Measurements from ENCODE around the gene ABHD16A.

Gene ABHD16A

GRCh38 chr6:31676322-31676903, 26.7 kb downstream of the ABHD16A start:
- DNase-seq (ENCODE audit: low read depth) = no peak
- TF ChIP-seq MAX (IDR thresholded peaks at IDR 0.05; ENCODE audit: low read depth, low read length) = no peak
- no peak for TF ChIP-seq POLR2A (IDR thresholded peaks at IDR 0.05; ENCODE audit: extremely low read depth, insufficient read length)
- TF ChIP-seq, protein P1, sequence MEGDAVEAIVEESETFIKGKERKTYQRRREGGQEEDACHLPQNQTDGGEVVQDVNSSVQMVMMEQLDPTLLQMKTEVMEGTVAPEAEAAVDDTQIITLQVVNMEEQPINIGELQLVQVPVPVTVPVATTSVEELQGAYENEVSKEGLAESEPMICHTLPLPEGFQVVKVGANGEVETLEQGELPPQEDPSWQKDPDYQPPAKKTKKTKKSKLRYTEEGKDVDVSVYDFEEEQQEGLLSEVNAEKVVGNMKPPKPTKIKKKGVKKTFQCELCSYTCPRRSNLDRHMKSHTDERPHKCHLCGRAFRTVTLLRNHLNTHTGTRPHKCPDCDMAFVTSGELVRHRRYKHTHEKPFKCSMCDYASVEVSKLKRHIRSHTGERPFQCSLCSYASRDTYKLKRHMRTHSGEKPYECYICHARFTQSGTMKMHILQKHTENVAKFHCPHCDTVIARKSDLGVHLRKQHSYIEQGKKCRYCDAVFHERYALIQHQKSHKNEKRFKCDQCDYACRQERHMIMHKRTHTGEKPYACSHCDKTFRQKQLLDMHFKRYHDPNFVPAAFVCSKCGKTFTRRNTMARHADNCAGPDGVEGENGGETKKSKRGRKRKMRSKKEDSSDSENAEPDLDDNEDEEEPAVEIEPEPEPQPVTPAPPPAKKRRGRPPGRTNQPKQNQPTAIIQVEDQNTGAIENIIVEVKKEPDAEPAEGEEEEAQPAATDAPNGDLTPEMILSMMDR (IDR thresholded peaks at IDR 0.05; ENCODE audit: low read depth, low read length) = no peak
- TF ChIP-seq MYC (IDR thresholded peaks at IDR 0.05; ENCODE audit: low read depth, low read length) = no peak
- no peak overlapping the region for H3K4me3 ChIP-seq (ENCODE audit: low read depth, low read length)

DNA sequence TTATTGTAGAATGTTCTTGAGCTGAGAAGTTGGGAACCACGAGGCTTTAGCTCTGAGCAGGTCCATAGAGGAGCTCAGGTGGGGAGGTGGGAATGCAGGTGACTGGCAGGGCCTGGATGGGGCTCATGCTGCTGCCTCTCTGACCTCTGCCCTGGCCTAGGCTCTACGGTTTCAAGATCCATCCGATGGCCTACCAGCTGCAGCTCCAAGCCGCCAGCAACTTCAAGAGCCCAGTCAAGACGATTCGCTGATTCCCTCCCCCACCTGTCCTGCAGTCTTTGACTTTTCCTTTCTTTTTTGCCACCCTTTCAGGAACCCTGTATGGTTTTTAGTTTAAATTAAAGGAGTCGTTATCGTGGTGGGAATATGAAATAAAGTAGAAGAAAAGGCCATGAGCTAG, 33.4 kb downstream of the ABHD16A start, which contains the start of gene LY6G5B:
LY6G5B (plus strand) TSS at position 301 of the 400 bp plus-strand sequence. CDS start 975 bp downstream, outside the sequence.
- H3K4me3 ChIP-seq (ENCODE audit: low read depth, low read length) = no peak within 1 kb of the TSS
- DNase-seq (ENCODE audit: low read depth) = no peak
- no peak for TF ChIP-seq POLR2A (IDR thresholded peaks at IDR 0.05; ENCODE audit: extremely low read depth, insufficient read length)
- no peak for TF ChIP-seq MYC (IDR thresholded peaks at IDR 0.05; ENCODE audit: low read depth, low read length)
- TF ChIP-seq, protein P1 (IDR thresholded peaks at IDR 0.05; ENCODE audit: low read depth, low read length) = no peak
- TF ChIP-seq MAX (IDR thresholded peaks at IDR 0.05; ENCODE audit: low read depth, low read length) = no peak

DNA sequence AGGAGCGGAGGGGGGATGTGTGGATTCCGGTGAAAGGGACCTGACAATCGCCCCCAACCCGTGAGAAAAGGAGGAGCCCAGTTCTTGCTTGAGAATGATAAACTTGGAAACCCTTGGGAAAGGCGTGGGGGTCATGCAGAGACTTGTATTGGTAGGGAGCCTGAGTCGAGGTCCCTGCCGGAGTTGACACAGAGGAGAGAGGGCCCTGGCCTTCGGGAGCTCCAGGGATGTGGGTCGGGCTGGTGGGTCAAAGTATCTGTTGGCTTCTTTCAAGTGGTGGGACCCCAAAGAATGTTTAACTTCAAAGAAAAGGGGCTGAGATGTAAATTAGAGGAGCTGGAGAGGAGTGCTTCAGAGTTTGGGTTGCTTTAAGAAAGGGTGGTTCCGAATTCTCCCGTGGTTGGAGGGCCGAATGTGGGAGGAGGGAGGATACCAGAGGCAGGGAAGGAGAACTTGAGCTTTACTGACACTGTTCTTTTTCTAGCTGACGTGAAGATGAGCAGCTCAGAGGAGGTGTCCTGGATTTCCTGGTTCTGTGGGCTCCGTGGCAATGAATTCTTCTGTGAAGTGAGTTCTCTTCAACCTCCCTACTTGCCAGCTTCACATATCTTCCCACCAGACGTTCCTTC, 36.7 kb downstream of the ABHD16A start:
- peak overlapping the region; percentile 87 for H3K4me3 ChIP-seq (ENCODE audit: low read depth, low read length)
- TF ChIP-seq MYC (IDR thresholded peaks at IDR 0.05; ENCODE audit: low read depth, low read length) (no peak), POLR2A (IDR thresholded peaks at IDR 0.05; ENCODE audit: extremely low read depth, insufficient read length) (no peak), MAX (IDR thresholded peaks at IDR 0.05; ENCODE audit: low read depth, low read length) (no peak)
- TF ChIP-seq, protein P1 (IDR thresholded peaks at IDR 0.05; ENCODE audit: low read depth, low read length) = no peak
- DNase-seq (ENCODE audit: low read depth) = no peak

DNA sequence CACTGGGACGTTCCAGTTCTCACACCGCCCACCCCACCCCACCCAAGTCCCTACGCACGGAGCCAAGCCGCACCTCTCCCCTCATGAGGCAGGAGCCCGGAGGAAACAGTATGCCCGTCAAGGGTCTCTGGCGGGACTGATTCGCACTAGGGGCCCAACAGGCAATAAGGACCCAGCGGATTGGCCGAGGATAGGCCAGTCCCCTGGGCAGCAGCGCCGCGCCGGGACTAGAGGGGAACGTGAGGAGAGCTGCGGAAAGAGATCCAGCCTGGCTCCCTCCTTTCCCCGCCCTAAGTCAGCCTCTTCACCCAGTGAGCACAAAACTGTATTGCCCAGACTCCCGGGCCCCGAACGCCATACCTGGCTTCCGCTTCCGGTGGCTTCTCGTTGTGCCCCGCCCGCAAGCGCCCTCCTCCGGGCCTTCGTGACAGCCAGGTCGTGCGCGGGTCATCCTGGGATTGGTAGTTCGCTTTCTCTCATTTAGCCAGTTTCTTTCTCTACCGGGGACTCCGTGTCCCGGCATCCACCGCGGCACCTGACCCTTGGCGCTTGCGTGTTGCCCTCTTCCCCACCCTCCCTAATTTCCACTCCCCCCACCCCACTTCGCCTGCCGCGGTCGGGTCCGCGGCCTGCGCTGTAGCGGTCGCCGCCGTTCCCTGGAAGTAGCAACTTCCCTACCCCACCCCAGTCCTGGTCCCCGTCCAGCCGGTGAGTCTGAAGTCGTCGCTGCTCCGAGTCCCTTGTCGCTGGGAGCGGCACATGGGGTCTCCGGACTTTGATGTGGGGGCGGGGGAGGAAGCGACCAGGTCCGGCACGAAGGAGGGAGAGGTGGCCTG, 37.4 kb downstream of the ABHD16A start, which contains the start of gene CSNK2B:
CSNK2B (plus strand) TSS at position 580 of the 836 bp plus-strand sequence. CDS start 752 bp downstream, outside the sequence.
- TF ChIP-seq MYC (IDR thresholded peaks at IDR 0.05; ENCODE audit: low read depth, low read length) (peak; percentile 78), MAX (IDR thresholded peaks at IDR 0.05; ENCODE audit: low read depth, low read length) (no peak; the same call in 1 of the 2 replicates), POLR2A (IDR thresholded peaks at IDR 0.05; ENCODE audit: extremely low read depth, insufficient read length) (peak; percentile 76)
- TF ChIP-seq, protein P1 (IDR thresholded peaks at IDR 0.05; ENCODE audit: low read depth, low read length) = no peak
- DNase-seq (ENCODE audit: low read depth) = peak; percentile 100
- peak within 1 kb of the TSS; percentile 87 for H3K4me3 ChIP-seq (ENCODE audit: low read depth, low read length)

DNA sequence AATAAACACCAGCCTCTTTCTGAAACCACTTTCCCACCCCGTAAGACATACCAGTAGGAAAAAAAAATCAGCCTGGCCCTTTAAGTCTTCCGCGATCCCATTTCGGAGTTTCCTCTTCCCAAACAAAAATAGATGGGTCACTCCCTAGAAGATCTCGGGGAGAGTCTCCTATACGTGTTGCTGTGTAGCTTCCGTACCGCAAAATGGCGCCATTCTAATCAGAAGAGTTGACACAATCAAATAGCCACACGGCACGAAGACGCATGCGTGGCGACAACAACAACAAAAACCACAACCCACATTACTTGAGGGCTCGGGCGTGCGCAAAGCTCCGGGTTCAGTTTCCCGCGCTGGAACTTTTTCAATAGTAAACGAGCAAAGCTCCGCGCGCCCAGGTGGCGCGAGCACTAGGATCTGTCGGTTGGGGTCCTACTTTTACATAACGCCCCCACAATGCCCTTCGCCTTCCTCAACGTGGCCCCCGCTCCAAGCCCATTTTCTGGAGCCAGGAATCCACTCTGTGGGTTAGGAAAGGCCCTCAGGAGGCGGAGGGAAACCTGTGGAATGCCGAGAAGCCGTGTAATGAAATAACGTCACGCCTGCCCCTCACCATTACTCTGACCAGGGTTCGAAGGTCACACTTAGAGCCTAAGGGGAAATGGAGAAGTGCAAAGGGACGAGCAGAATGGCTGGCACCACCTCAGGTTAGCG, 38.2 kb downstream of the ABHD16A start, which contains the start of gene GPANK1:
GPANK1 (minus strand) TSS at position 208 of the 711 bp plus-strand sequence. CDS start 519 bp downstream, outside the sequence.
- peak; percentile 72 for TF ChIP-seq MYC (IDR thresholded peaks at IDR 0.05; ENCODE audit: low read depth, low read length)
- peak; percentile 72 for TF ChIP-seq MAX (IDR thresholded peaks at IDR 0.05; ENCODE audit: low read depth, low read length)
- TF ChIP-seq POLR2A (IDR thresholded peaks at IDR 0.05; ENCODE audit: extremely low read depth, insufficient read length) = peak; percentile 17
- TF ChIP-seq, protein P1 (IDR thresholded peaks at IDR 0.05; ENCODE audit: low read depth, low read length) = no peak
- peak; percentile 99 for DNase-seq (ENCODE audit: low read depth)
- H3K4me3 ChIP-seq (ENCODE audit: low read depth, low read length) = peak within 1 kb of the TSS; percentile 87
